Right lobe of liver (tissue), 4 donors: ENCODE measurements around the gene FAM169A.

Experiments
- CTCF ChIP-seq, 4 donors: fragments of 200-600 bp in 3 of 4; fragments of 450-650 bp in 1 of 4; IDR thresholded peaks; one replicate each; pipeline versions ENCODE4 v1.5.1 to v1.8.0; 2016 to 2022; ENCODE audit warnings: antibody characterized with exemption in 4 of 4, mild to moderate bottlenecking in 2 of 4
- POLR2A ChIP-seq: fragments of 450-650 bp; IDR thresholded peaks from one replicate; pipeline ENCODE4 v1.6.1; 2017; ENCODE audit warnings: antibody characterized with exemption, mild to moderate bottlenecking
- donor health status: DM: no; HTN: no; CAD: no.
- donor health status: DM: no; HTN: no; CAD: no.
- donor health status: DM: no; HTN: yes; CAD: no.

GRCh38 chr5:74850789-74851425, 15.3 kb downstream of the FAM169A start:
- TF ChIP-seq POLR2A (no peak), CTCF (IDR thresholded peaks at IDR 0.05) (no peak)
